B cell (primary cell): ENCODE data around the gene VWA1. TPM values are rescaled to one million over a fixed set of nuclear protein-coding genes. Genes with fewer than 3 reads are reported as not detected.

Experiments
- ATAC-seq: fragments of 200-7000 bp; cut with Tn5 transposase; one replicate; pipeline ENCODE4 v1.10.0; 2021; ENCODE audit warnings: low read depth, mild to moderate bottlenecking, moderate number of reproducible peaks, moderate library complexity
- CTCF ChIA-PET: fragments of 350-600 bp; sonication (Branson Sonifier 250); formaldehyde crosslinking; loops from one replicate; lab custom pipeline; 2021; ENCODE audit warnings: antibody characterized with exemption, inconsistent platforms; lab: Charles Lee
- POLR2A ChIA-PET: fragments of 350-600 bp; sonication (Branson Sonifier 250); formaldehyde crosslinking; loops from one replicate; lab custom pipeline; 2021; ENCODE audit warnings: antibody characterized with exemption; lab: Charles Lee
- DNase-seq: peaks from one replicate; pipeline ENCODE4 v3.0.0; 2013
- H2AFZ ChIP-seq: 2 replicates; pipeline ENCODE4 v1.6.1; 2012; ENCODE audit warnings: mild to moderate bottlenecking, low read depth, low read length; ENCODE audit not compliant: insufficient read depth, poor library complexity, severe bottlenecking
- H3K27ac ChIP-seq, 2 donors: 1 replicate in 1 of 2; 2 replicates in 1 of 2; pipeline ENCODE4 v1.5.1; 2012 to 2013; ENCODE audit warnings: low read length in 2 of 2, mild to moderate bottlenecking in 2 of 2, moderate library complexity in 1 of 2
- H3K27me3 ChIP-seq, 4 experiments: fragments of 200-600 bp in 1 of 4; sonication (generic) in 1 of 4; replicated peaks in 1 of 4; 1 replicate in 2 of 4; 2 replicates in 2 of 4; pipeline versions ENCODE4 v1.6.1 to v1.7.0; 2013 to 2016; ENCODE audit warnings: low read length in 3 of 4, mild to moderate bottlenecking in 2 of 4, mixed read lengths in 1 of 4, moderate library complexity in 1 of 4; ENCODE audit not compliant: insufficient read depth in 4 of 4, control insufficient read depth in 3 of 4; ENCODE audit errors: control extremely low read depth in 1 of 4
- H3K36me3 ChIP-seq, 2 experiments: replicated peaks in 1 of 2; 1 replicate in 1 of 2; 2 replicates in 1 of 2; pipeline versions ENCODE4 v1.6.1 to v1.7.1; 2013; ENCODE audit warnings: low read length in 1 of 2; ENCODE audit not compliant: insufficient read depth in 2 of 2, control insufficient read depth in 1 of 2; ENCODE audit errors: control extremely low read depth in 1 of 2, extremely low read depth in 1 of 2
- H3K4me1 ChIP-seq, 2 donors: fragments of 200-600 bp in 1 of 2; sonication (generic) in 1 of 2; 1 replicate in 1 of 2; 2 replicates in 1 of 2; pipeline versions ENCODE4 v1.5.1 to v1.6.1; 2013 to 2017; ENCODE audit warnings: low read length in 2 of 2; ENCODE audit not compliant: control insufficient read depth in 2 of 2, insufficient read depth in 2 of 2
- H3K4me2 ChIP-seq: replicated peaks from 2 replicates; pipeline ENCODE3; 2012; ENCODE audit warnings: mild to moderate bottlenecking, low read depth, low read length; ENCODE audit not compliant: poor library complexity, severe bottlenecking
- H3K4me3 ChIP-seq, 5 experiments: fragments of 200-600 bp in 1 of 5; sonication (generic) in 1 of 5; 1 replicate in 3 of 5; 2 replicates in 2 of 5; pipeline versions ENCODE4 v1.5.1 to v1.7.0; 2011 to 2016; ENCODE audit warnings: low read length in 4 of 5, mild to moderate bottlenecking in 4 of 5, low read depth in 2 of 5, control low read depth in 1 of 5, moderate library complexity in 1 of 5; ENCODE audit not compliant: insufficient read depth in 1 of 5; ENCODE audit errors: control extremely low read depth in 1 of 5, extremely low read depth in 1 of 5
- H3K79me2 ChIP-seq: fragments of 200-600 bp; sonication (generic); one replicate; pipeline ENCODE4 v1.6.0; 2016; ENCODE audit warnings: low read length; ENCODE audit not compliant: control insufficient read depth, insufficient read depth
- H3K9ac ChIP-seq: fragments of 200-600 bp; sonication (generic); 2 replicates; pipeline ENCODE4 v1.6.1; 2017; ENCODE audit warnings: mild to moderate bottlenecking, low read length, moderate library complexity
- H3K9me3 ChIP-seq, 3 donors: one replicate each; pipeline versions ENCODE4 v1.6.1 to v1.7.1; 2013; ENCODE audit warnings: low read length in 2 of 3; ENCODE audit not compliant: control insufficient read depth in 2 of 3, insufficient read depth in 1 of 3; ENCODE audit errors: control extremely low read depth in 1 of 3
- H4K20me1 ChIP-seq: 2 replicates; pipeline ENCODE4 v1.6.0; 2012; ENCODE audit warnings: mild to moderate bottlenecking, low read length; ENCODE audit not compliant: insufficient read depth, control insufficient read depth, poor library complexity, severe bottlenecking
- H3K27ac Mint-ChIP-seq: one replicate; pipeline ENCODE4 v1.8.0; 2021; ENCODE audit warnings: mixed read lengths
- H3K27me3 Mint-ChIP-seq: one replicate; pipeline ENCODE4 v1.8.0; 2021; ENCODE audit warnings: mixed read lengths
- H3K4me1 Mint-ChIP-seq: one replicate; pipeline ENCODE4 v1.8.0; 2021; ENCODE audit warnings: mixed read lengths
- H3K4me3 Mint-ChIP-seq: one replicate; pipeline ENCODE4 v1.8.0; 2021; ENCODE audit warnings: mixed read lengths
- H3K9me3 Mint-ChIP-seq: one replicate; pipeline ENCODE4 v1.8.0; 2022; ENCODE audit warnings: mixed read lengths; ENCODE audit not compliant: insufficient read depth
- CTCF ChIP-seq: fragments of 200-600 bp; IDR thresholded peaks from one replicate; pipeline ENCODE4 v1.8.0; 2022; ENCODE audit warnings: antibody characterized with exemption, mild to moderate bottlenecking
- EZH2 ChIP-seq: IDR thresholded peaks from 2 replicates; pipeline ENCODE4 v1.6.1; 2012; ENCODE audit warnings: borderline replicate concordance, low read depth, mild to moderate bottlenecking, moderate library complexity, low read length; ENCODE audit not compliant: insufficient read depth, poor library complexity, severe bottlenecking
- WGBS: methylation state at CpG from one replicate; pipeline ENCODE4 v1.1.5; 2013; ENCODE audit warnings: missing lambda C conversion rate; ENCODE audit not compliant: insufficient coverage; 5-methylcytosine and 5-hydroxymethylcytosine counted together
- intact Hi-C: fragments of 100-400 bp; cut with micrococcal nuclease; formaldehyde crosslinking; loops from one replicate; pipeline ENCODE4 v1.10.0; 2022
- polyA plus RNA-seq: library from polyadenylated mRNA; depleted of rRNA; stranded (reverse); fragments of >200 nt; gene quantifications from 2 replicates; pipeline ENCODE4 v1.2.3, GENCODE V29; 2012
- total RNA-seq, 2 donors: library from RNA; stranded (reverse); fragments of 120-200 nt in 1 of 2; gene quantifications; 1 replicate in 1 of 2; 2 replicates in 1 of 2; pipeline versions ENCODE4 v1.2.3 to v1.2.4, GENCODE V29; 2013 to 2022

The VWA1 gene
- total and polyA plus RNA-seq, 2 donors (not counting 1 experiment from before 2014, with no cell fraction given), result 0.09 TPM; not detected in 1

- H3K4me1 ChIP-seq, result peaks cover 35 to 42% of the 10 kb centered on the region in 2 donors
- H3K9me3 ChIP-seq, result peaks cover 0 to 31% (median 0%) of the 10 kb centered on the region in 3 donors
- no peaks in the 10 kb centered on the region for H4K20me1 ChIP-seq
- ChIA-PET CTCF (no interaction called here), POLR2A (no interaction called here)
- H3K4me2 ChIP-seq, result peak overlapping the region; percentile 86
- no peak overlapping the region for H3K9ac ChIP-seq
- peak; percentile 32 for DNase-seq
- ATAC-seq, result peak; percentile 6
- no peak overlapping the region for H2AFZ ChIP-seq
- Mint-ChIP-seq H3K4me1 (peaks cover 15% of the 10 kb centered on the region), H3K9me3 (no peaks in the 10 kb centered on the region), H3K27me3 (peaks cover 24% of the 10 kb centered on the region), H3K4me3 (peak overlapping the region; percentile 64), H3K27ac (no peak overlapping the region)
- no peaks in the 10 kb centered on the region for H3K79me2 ChIP-seq
- WGBS, result 22% methylated on average over 40 of the region's 40 CpGs
- TF ChIP-seq CTCF, result no peak
- no peak for TF ChIP-seq EZH2
- no peak overlapping the region for H3K27ac ChIP-seq
- intact Hi-C loops, result no loop called here
- H3K36me3 ChIP-seq, result no peaks in the 10 kb centered on the region
- H3K4me3 ChIP-seq, result peak overlapping the region in 2 of 5 experiments; percentile 32 to 41
- H3K27me3 ChIP-seq, result peaks cover 0 to 70% (median 33%) of the 10 kb centered on the region in 4 experiments
Observed at GRCh38 chr1:1435911-1436629, 580 bp downstream of the VWA1 start.

- intact Hi-C loops, result no loop called here
- Mint-ChIP-seq H3K27me3 (peaks cover 24% of the 10 kb centered on the region), H3K9me3 (no peaks in the 10 kb centered on the region), H3K4me1 (peaks cover 15% of the 10 kb centered on the region), H3K27ac (no peak overlapping the region), H3K4me3 (peak overlapping the region; percentile 64)
- Histone ChIP-seq H3K4me1 (peaks cover 35 to 44% of the 10 kb centered on the region in 2 donors), H3K9me3 (peaks cover 0 to 31% (median 0%) of the 10 kb centered on the region in 3 donors), H4K20me1 (no peaks in the 10 kb centered on the region), H3K4me3 (no peak overlapping the region), H3K36me3 (no peaks in the 10 kb centered on the region), H3K79me2 (no peaks in the 10 kb centered on the region), H2AFZ (no peak overlapping the region), H3K4me2 (peak overlapping the region; percentile 86), H3K27me3 (peaks cover 0 to 73% (median 33%) of the 10 kb centered on the region in 4 experiments), H3K27ac (no peak overlapping the region), H3K9ac (no peak overlapping the region)
- WGBS, result over 99% methylated on average over 7 of the region's 7 CpGs
- no peak for TF ChIP-seq EZH2
- no peak for TF ChIP-seq CTCF
- CTCF ChIA-PET, result no interaction called here
- DNase-seq (peak; percentile 21), ATAC-seq (no peak)
- POLR2A ChIA-PET, result no interaction called here
Observed at GRCh38 chr1:1436630-1437032, 1.1 kb downstream of the VWA1 start.
